Muscle of leg (tissue), 11 donors: ENCODE data around the gene PNPLA1. TPM values are rescaled to one million over a fixed set of nuclear protein-coding genes. Genes with fewer than 3 reads are reported as not detected.
A peak's percentile ranks its signal among the peaks of the same experiment; 100 is the strongest.

Experiments
- DNase-seq: peaks from one replicate; pipeline ENCODE4 v3.0.0; 2013
- H3K27ac ChIP-seq: one replicate; pipeline ENCODE4 v1.5.1; 2013; ENCODE audit warnings: mild to moderate bottlenecking, low read length, control low read depth
- H3K27me3 ChIP-seq: one replicate; pipeline ENCODE4 v1.6.1; 2013; ENCODE audit warnings: low read length; ENCODE audit not compliant: control insufficient read depth, insufficient read depth
- H3K36me3 ChIP-seq: one replicate; pipeline ENCODE4 v1.6.1; 2013; ENCODE audit warnings: low read length; ENCODE audit not compliant: control insufficient read depth, insufficient read depth
- H3K4me1 ChIP-seq: one replicate; pipeline ENCODE4 v1.6.1; 2013; ENCODE audit warnings: low read length; ENCODE audit not compliant: control insufficient read depth, insufficient read depth
- H3K4me3 ChIP-seq: one replicate; pipeline ENCODE4 v1.5.1; 2013; ENCODE audit warnings: low read length, control low read depth
- H3K9me3 ChIP-seq: replicated peaks from 2 replicates; pipeline ENCODE4 v1.6.1; 2013; ENCODE audit warnings: low read depth, low read length; ENCODE audit not compliant: control insufficient read depth
- WGBS: methylation state at CpG from one replicate; pipeline ENCODE4 v1.1.5; 2013; ENCODE audit warnings: missing lambda C conversion rate; ENCODE audit not compliant: insufficient coverage; 5-methylcytosine and 5-hydroxymethylcytosine counted together
- polyA plus RNA-seq, 8 donors: library from polyadenylated mRNA; unstranded; fragments of 120-200 nt; gene quantifications; one replicate each; pipeline versions ENCODE4 v1.2.1 to v1.2.3, GENCODE V29; 2013; ENCODE audit warnings: inconsistent platforms in 1 of 8, low replicate concordance in 1 of 8; ENCODE audit not compliant: insufficient read length in 8 of 8, insufficient read depth in 1 of 8
- total RNA-seq: library from RNA; stranded (reverse); fragments of 120-200 nt; gene quantifications from one replicate; pipeline ENCODE4 v1.2.4, GENCODE V29; 2013

Gene PNPLA1
- total and polyA plus RNA-seq, 9 donors = 0.05 to 0.45 (median 0.11) TPM; not detected in 4

GRCh38 chr6:36267731-36268477, 2.0 kb upstream of the PNPLA1 start:
- peaks cover 25% of the 10 kb centered on the region for H3K27me3 ChIP-seq
- 90% methylated on average over 4 of the region's 4 CpGs for WGBS

GRCh38 chr6:36268478-36269275, 1.2 kb upstream of the PNPLA1 start:
- Histone ChIP-seq H3K27ac (no peak overlapping the region), H3K4me3 (no peak overlapping the region), H3K27me3 (peaks cover 25% of the 10 kb centered on the region), H3K9me3 (peaks cover 3% of the 10 kb centered on the region), H3K36me3 (no peaks in the 10 kb centered on the region), H3K4me1 (no peaks in the 10 kb centered on the region)
- DNase-seq = peak; percentile 31
- WGBS = 51% methylated on average over 9 of the region's 12 CpGs

More at GRCh38 chr6:36267731-36268477, 2.0 kb upstream of the PNPLA1 start:
- Histone ChIP-seq H3K4me1 (no peaks in the 10 kb centered on the region), H3K36me3 (no peaks in the 10 kb centered on the region), H3K27ac (no peak overlapping the region), H3K4me3 (no peak overlapping the region), H3K9me3 (peaks cover 3% of the 10 kb centered on the region)
- DNase-seq = no peak

- H3K27me3 ChIP-seq = peaks cover 23% of the 10 kb centered on the region
- WGBS = 90% methylated on average over 5 of the region's 8 CpGs
These were observed 2.4 kb downstream of the PNPLA1 start for GRCh38 chr6:36272234-36272633.

GRCh38 chr6:36273067-36273466, 3.2 kb downstream of the PNPLA1 start:
- Histone ChIP-seq H3K27ac (no peak overlapping the region), H3K4me1 (no peaks in the 10 kb centered on the region), H3K36me3 (no peaks in the 10 kb centered on the region), H3K27me3 (peaks cover 23% of the 10 kb centered on the region), H3K9me3 (no peaks in the 10 kb centered on the region), H3K4me3 (no peak overlapping the region)
- WGBS = no CpG with 5 or more reads among the region's 5 CpGs
- DNase-seq = no peak

More at GRCh38 chr6:36272234-36272633, 2.4 kb downstream of the PNPLA1 start:
- Histone ChIP-seq H3K9me3 (no peaks in the 10 kb centered on the region), H3K4me1 (no peaks in the 10 kb centered on the region), H3K4me3 (no peak overlapping the region), H3K27ac (no peak overlapping the region), H3K36me3 (no peaks in the 10 kb centered on the region)
- DNase-seq = no peak

GRCh38 chr6:36273802-36274514, 4.1 kb downstream of the PNPLA1 start:
- no peak overlapping the region for H3K4me3 ChIP-seq
- H3K9me3 ChIP-seq = no peaks in the 10 kb centered on the region
- no peaks in the 10 kb centered on the region for H3K36me3 ChIP-seq
- H3K4me1 ChIP-seq = no peaks in the 10 kb centered on the region
- H3K27ac ChIP-seq = no peak overlapping the region
- 69% methylated on average over 5 of the region's 15 CpGs for WGBS
- H3K27me3 ChIP-seq = peaks cover 25% of the 10 kb centered on the region
- DNase-seq = no peak

GRCh38 chr6:36276581-36277536, 7.0 kb downstream of the PNPLA1 start:
- WGBS = 87% methylated on average over 8 of the region's 13 CpGs
- no peak for DNase-seq
- H3K4me1 ChIP-seq = no peaks in the 10 kb centered on the region
- H3K27me3 ChIP-seq = peaks cover 8% of the 10 kb centered on the region
- no peak overlapping the region for H3K27ac ChIP-seq
- no peaks in the 10 kb centered on the region for H3K9me3 ChIP-seq
- no peaks in the 10 kb centered on the region for H3K36me3 ChIP-seq
- H3K4me3 ChIP-seq = no peak overlapping the region

- Histone ChIP-seq H3K4me1 (no peaks in the 10 kb centered on the region), H3K36me3 (no peaks in the 10 kb centered on the region), H3K4me3 (no peak overlapping the region), H3K27ac (no peak overlapping the region), H3K27me3 (peaks cover 8% of the 10 kb centered on the region), H3K9me3 (no peaks in the 10 kb centered on the region)
- DNase-seq = no peak
- no CpG with 5 or more reads among the region's 2 CpGs for WGBS
These were observed 8.1 kb downstream of the PNPLA1 start for GRCh38 chr6:36277946-36278470.

- H3K36me3 ChIP-seq = no peaks in the 10 kb centered on the region
- no peak overlapping the region for H3K27ac ChIP-seq
- H3K9me3 ChIP-seq = no peaks in the 10 kb centered on the region
- H3K27me3 ChIP-seq = peaks cover 29% of the 10 kb centered on the region
- H3K4me1 ChIP-seq = no peaks in the 10 kb centered on the region
- 0% methylated on average over 1 of the region's 3 CpGs for WGBS
- no peak overlapping the region for H3K4me3 ChIP-seq
- no peak for DNase-seq
These were observed 10.6 kb downstream of the PNPLA1 start for GRCh38 chr6:36280467-36280866.

- no peak for DNase-seq
- 60% methylated on average over 2 of the region's 4 CpGs for WGBS
These were observed 11.1 kb downstream of the PNPLA1 start for GRCh38 chr6:36280983-36281382.

More at GRCh38 chr6:36280983-36281382, 11.1 kb downstream of the PNPLA1 start:
- no peaks in the 10 kb centered on the region for H3K9me3 ChIP-seq
- no peaks in the 10 kb centered on the region for H3K4me1 ChIP-seq
- no peak overlapping the region for H3K27ac ChIP-seq
- no peaks in the 10 kb centered on the region for H3K36me3 ChIP-seq
- H3K27me3 ChIP-seq = peaks cover 33% of the 10 kb centered on the region
- no peak overlapping the region for H3K4me3 ChIP-seq
